ENCODE results near the gene SHC3. TPM values are rescaled to one million over a fixed set of nuclear protein-coding genes. Genes with fewer than 3 reads are reported as not detected.

The SHC3 gene
- total RNA-seq, 2 experiments from 2014 or later = not detected

DNA sequence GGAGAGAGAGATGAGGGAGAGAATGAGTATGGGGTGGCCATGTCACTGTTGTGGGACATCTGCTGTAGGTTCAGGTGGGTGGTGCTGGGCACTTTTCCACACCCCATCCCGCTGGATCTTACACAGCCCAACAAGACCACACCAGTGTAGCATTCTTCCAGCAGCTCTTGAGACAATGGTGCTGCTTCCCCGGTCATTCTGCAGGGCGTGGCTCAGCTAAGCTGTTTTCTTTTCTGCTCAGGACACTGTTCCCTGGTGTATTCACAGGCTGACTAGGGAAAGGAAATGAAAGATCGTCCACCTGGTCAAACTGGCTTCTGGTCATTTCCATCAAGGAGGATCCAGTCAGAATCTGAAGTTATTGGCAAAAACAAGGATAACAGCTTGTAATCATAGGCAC lies 111.8 kb downstream of the SHC3 start:
- TF ChIP-seq, protein P1, sequence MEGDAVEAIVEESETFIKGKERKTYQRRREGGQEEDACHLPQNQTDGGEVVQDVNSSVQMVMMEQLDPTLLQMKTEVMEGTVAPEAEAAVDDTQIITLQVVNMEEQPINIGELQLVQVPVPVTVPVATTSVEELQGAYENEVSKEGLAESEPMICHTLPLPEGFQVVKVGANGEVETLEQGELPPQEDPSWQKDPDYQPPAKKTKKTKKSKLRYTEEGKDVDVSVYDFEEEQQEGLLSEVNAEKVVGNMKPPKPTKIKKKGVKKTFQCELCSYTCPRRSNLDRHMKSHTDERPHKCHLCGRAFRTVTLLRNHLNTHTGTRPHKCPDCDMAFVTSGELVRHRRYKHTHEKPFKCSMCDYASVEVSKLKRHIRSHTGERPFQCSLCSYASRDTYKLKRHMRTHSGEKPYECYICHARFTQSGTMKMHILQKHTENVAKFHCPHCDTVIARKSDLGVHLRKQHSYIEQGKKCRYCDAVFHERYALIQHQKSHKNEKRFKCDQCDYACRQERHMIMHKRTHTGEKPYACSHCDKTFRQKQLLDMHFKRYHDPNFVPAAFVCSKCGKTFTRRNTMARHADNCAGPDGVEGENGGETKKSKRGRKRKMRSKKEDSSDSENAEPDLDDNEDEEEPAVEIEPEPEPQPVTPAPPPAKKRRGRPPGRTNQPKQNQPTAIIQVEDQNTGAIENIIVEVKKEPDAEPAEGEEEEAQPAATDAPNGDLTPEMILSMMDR (IDR thresholded peaks at IDR 0.05) = no peak
- no peak overlapping the region for H3K27ac Mint-ChIP-seq
- CTCF ChIA-PET = no interaction called here

DNA sequence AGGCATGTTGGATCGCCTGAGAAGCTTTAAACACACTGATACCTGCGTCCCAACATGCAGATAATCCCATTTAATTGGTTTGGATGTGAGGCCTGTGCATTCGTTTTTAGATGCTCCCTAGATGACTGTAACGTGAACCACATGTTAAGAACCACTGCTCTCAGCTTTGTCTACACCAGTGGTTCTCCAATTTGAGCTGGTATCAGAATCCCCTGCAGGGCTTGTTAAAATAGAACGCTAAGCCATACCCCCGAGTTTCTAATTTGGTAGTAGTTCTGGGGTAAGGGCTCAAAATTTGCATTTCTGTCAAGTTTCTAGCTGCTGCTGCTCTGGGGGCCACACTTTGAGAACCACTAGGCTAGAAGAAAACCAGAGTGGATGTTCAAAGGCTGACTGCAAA lies 112.7 kb downstream of the SHC3 start:
- DNase-seq (no peak), ATAC-seq (no peak)
- H3K36me3 Mint-ChIP-seq (ENCODE audit: low read depth) = no peaks in the 10 kb centered on the region
- H3K4me3 Mint-ChIP-seq = no peak overlapping the region
- no peaks in the 10 kb centered on the region for H3K9me3 Mint-ChIP-seq
- no peak overlapping the region for H3K27ac Mint-ChIP-seq
- H3K4me1 Mint-ChIP-seq (ENCODE audit: low read depth) = no peaks in the 10 kb centered on the region
- ChIA-PET POLR2A (no interaction called here), CTCF (no interaction called here)
- intact Hi-C loops (cut with micrococcal nuclease) = no loop called here
- peaks cover 3% of the 10 kb centered on the region for H3K27me3 Mint-ChIP-seq
- TF ChIP-seq, protein P1 (IDR thresholded peaks at IDR 0.05) = no peak

More for the DNA sequence above, 111.8 kb downstream of the SHC3 start:
- DNase-seq = no peak
- POLR2A ChIA-PET = no interaction called here
- peaks cover 3% of the 10 kb centered on the region for H3K27me3 Mint-ChIP-seq
- no peak for ATAC-seq
- no peaks in the 10 kb centered on the region for H3K9me3 Mint-ChIP-seq
- H3K36me3 Mint-ChIP-seq (ENCODE audit: low read depth) = no peaks in the 10 kb centered on the region
- intact Hi-C loops (cut with micrococcal nuclease) = no loop called here
- H3K4me3 Mint-ChIP-seq = no peak overlapping the region
- H3K4me1 Mint-ChIP-seq (ENCODE audit: low read depth) = no peaks in the 10 kb centered on the region

- no peaks in the 10 kb centered on the region for H3K4me1 Mint-ChIP-seq (ENCODE audit: low read depth)
- H3K9me3 Mint-ChIP-seq = no peaks in the 10 kb centered on the region
- TF ChIP-seq, protein P1 (IDR thresholded peaks at IDR 0.05) = no peak
- ATAC-seq (no peak), DNase-seq (no peak)
- no peak overlapping the region for H3K27ac Mint-ChIP-seq
- ChIA-PET POLR2A (no interaction called here), CTCF (no interaction called here)
- H3K36me3 Mint-ChIP-seq (ENCODE audit: low read depth) = no peaks in the 10 kb centered on the region
- no peak overlapping the region for H3K4me3 Mint-ChIP-seq
- intact Hi-C loops (cut with micrococcal nuclease) = no loop called here
- peaks cover 2% of the 10 kb centered on the region for H3K27me3 Mint-ChIP-seq
Measured at GRCh38 chr9:89060790-89061189, 117.8 kb downstream of the SHC3 start.

DNA sequence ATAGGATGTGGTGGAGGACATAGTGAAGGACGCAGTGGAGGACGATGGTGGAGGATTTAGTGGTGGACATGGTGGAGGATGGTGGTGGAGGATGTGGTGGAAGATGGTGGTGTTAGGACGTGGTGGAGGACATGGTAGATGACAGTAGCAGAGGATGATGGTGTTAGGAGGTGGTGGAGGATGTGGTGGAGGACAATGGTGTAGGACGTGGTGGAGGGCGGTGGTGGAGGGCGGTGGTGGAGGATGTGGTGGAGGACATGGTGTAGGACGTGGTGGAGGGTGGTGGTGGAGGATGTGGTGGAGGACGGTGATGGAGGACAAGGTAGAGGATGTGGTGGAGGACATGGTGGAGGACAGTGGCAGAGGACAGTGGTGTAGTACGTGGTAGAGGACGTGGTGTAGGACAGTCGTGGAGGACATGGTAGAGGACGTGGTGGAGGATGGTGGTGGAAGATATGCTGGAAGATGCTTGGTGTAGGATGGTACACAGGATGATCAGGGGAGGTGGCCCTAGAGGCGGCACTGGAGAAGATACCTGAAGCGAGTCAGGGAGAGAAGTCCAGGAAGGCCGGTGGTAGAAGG lies 118.6 kb downstream of the SHC3 start:
- ChIA-PET POLR2A (no interaction called here), CTCF (no interaction called here)
- no peak for DNase-seq
- Mint-ChIP-seq H3K4me1 (ENCODE audit: low read depth) (no peaks in the 10 kb centered on the region), H3K9me3 (no peaks in the 10 kb centered on the region), H3K27ac (no peak overlapping the region), H3K36me3 (ENCODE audit: low read depth) (no peaks in the 10 kb centered on the region), H3K27me3 (peaks cover 2% of the 10 kb centered on the region), H3K4me3 (no peak overlapping the region)
- ATAC-seq = no peak
- intact Hi-C loops (cut with micrococcal nuclease) = no loop called here
- TF ChIP-seq, protein P1 (IDR thresholded peaks at IDR 0.05) = no peak

GRCh38 chr9:89058906-89059305 lies 119.7 kb downstream of the SHC3 start:
- CTCF ChIA-PET = no interaction called here
- DNase-seq (no peak), ATAC-seq (no peak)
- no peaks in the 10 kb centered on the region for H3K9me3 Mint-ChIP-seq
- intact Hi-C loops (cut with micrococcal nuclease) = no loop called here
- no peak overlapping the region for H3K27ac Mint-ChIP-seq
- H3K27me3 Mint-ChIP-seq = peaks cover 2% of the 10 kb centered on the region
- H3K4me1 Mint-ChIP-seq (ENCODE audit: low read depth) = no peaks in the 10 kb centered on the region
- no peaks in the 10 kb centered on the region for H3K36me3 Mint-ChIP-seq (ENCODE audit: low read depth)
- TF ChIP-seq, protein P1 (IDR thresholded peaks at IDR 0.05) = no peak
- H3K4me3 Mint-ChIP-seq = no peak overlapping the region
- POLR2A ChIA-PET = no interaction called here

Data from activated CD8-positive, alpha-beta T cell treated with anti-CD3 and anti-CD28 coated beads for 36 hours (primary cell).